A549 (cell line): ENCODE data around the gene APOC3. TPM values are rescaled to one million over a fixed set of nuclear protein-coding genes. Genes with fewer than 3 reads are reported as not detected.

Experiments used
- ATAC-seq, 2 experiments: fragments of 200-7000 bp in 1 of 2; fragments of >200 bp in 1 of 2; cut with Nextera tagmentation in 1 of 2; cut with Tn5 transposase in 1 of 2; 3 replicates each; pipeline versions ENCODE4 v1.8.0 to v1.9.1; 2018 to 2020; ENCODE audit warnings: mild to moderate bottlenecking in 1 of 2, moderate library complexity in 1 of 2
- CTCF ChIA-PET: fragments of 300-600 bp; sonication (Branson Sonifier 250); formaldehyde crosslinking; extraction: SDS; loops from one replicate; lab custom pipeline; 2021; ENCODE audit warnings: antibody characterized with exemption, inconsistent platforms; lab: Yijun Ruan, JAX
- POLR2A ChIA-PET: fragments of 350-600 bp; formaldehyde crosslinking; extraction: SDS; loops from one replicate; lab custom pipeline; 2021; ENCODE audit warnings: antibody characterized with exemption, inconsistent platforms; lab: Yijun Ruan, JAX
- DNase-seq, 2 experiments: peaks; one replicate each; pipeline versions ENCODE4 v3.0.0 to v3.0.0-alpha.2; 2011 to 2016; ENCODE audit warnings: low read depth in 1 of 2, low spot score in 1 of 2
- FAIRE-seq: peaks from 2 replicates; lab custom pipeline; 2011; peaks lifted over from hg19 to GRCh38; lab: Jason Lieb, UNC
- H3K27ac ChIP-seq, 2 experiments: fragments of >200 bp; sonication (Bioruptor Twin); formaldehyde crosslinking; 3 replicates each; pipeline ENCODE4 v1.5.1; 2016 to 2017
- H3K4me1 ChIP-seq: fragments of >200 bp; sonication (Bioruptor Twin); formaldehyde crosslinking; 3 replicates; pipeline ENCODE4 v1.6.1; 2016
- H3K4me2 ChIP-seq: fragments of >200 bp; sonication (Bioruptor Twin); formaldehyde crosslinking; 3 replicates; pipeline ENCODE4 v1.6.1; 2016
- H3K4me3 ChIP-seq: fragments of >200 bp; sonication (Bioruptor Twin); formaldehyde crosslinking; 3 replicates; pipeline ENCODE4 v1.5.1; 2016
- H3K9me3 ChIP-seq: fragments of >200 bp; sonication (Bioruptor Twin); formaldehyde crosslinking; 3 replicates; pipeline ENCODE4 v1.6.1; 2016
- BHLHE40 ChIP-seq: IDR thresholded peaks from 2 replicates; pipeline ENCODE4 v1.6.1; 2012; ENCODE audit warnings: low read depth, low read length, inconsistent platforms
- CBX2 ChIP-seq: fragments of 200-600 bp; sonication (generic); IDR thresholded peaks from 2 replicates; pipeline ENCODE4 v1.6.1; 2016; ENCODE audit warnings: low read depth, mild to moderate bottlenecking, borderline replicate concordance
- CBX8 ChIP-seq: fragments of 200-600 bp; sonication (generic); IDR thresholded peaks from 2 replicates; pipeline ENCODE4 v1.6.1; 2016
- CHD2 ChIP-seq: fragments of 150-350 bp; IDR thresholded peaks from 2 replicates; pipeline ENCODE4 v1.6.1; 2014; ENCODE audit warnings: low read length; ENCODE audit not compliant: partially characterized antibody
- CHD4 ChIP-seq: fragments of 200-600 bp; sonication (generic); IDR thresholded peaks from 2 replicates; pipeline ENCODE4 v1.6.1; 2016; ENCODE audit warnings: antibody characterized with exemption, mild to moderate bottlenecking, borderline replicate concordance
- E2F6 ChIP-seq: IDR thresholded peaks from 2 replicates; pipeline ENCODE4 v1.6.1; 2012; ENCODE audit warnings: low read depth, borderline replicate concordance
- FOSL2 ChIP-seq, 2 experiments: fragments of 450-650 bp in 1 of 2; fragments of >200 bp in 1 of 2; sonication (Bioruptor Twin) in 1 of 2; formaldehyde crosslinking; IDR thresholded peaks; 2 replicates each; pipeline versions ENCODE4 v1.5.0 to v1.6.1; 2016 to 2020; ENCODE audit warnings: mild to moderate bottlenecking in 1 of 2, moderate library complexity in 1 of 2
- HDAC2 ChIP-seq: fragments of 200-600 bp; sonication (generic); IDR thresholded peaks from 2 replicates; pipeline ENCODE4 v1.6.1; 2016
- HEYL ChIP-seq: fragments of 250-450 bp; sonication (Bioruptor Pico); IDR thresholded peaks from 2 replicates; pipeline ENCODE4 v1.8.0; 2021; ENCODE audit warnings: mild to moderate bottlenecking, moderate library complexity
- HOXB5 ChIP-seq: fragments of 250-450 bp; sonication (Bioruptor Pico); IDR thresholded peaks from 2 replicates; pipeline ENCODE4 v1.5.0; 2020; ENCODE audit warnings: mild to moderate bottlenecking, moderate library complexity
- POLR2A ChIP-seq: IDR thresholded peaks from 2 replicates; pipeline ENCODE4 v1.6.1; 2012; ENCODE audit warnings: mild to moderate bottlenecking, low read length
- RAD21 ChIP-seq, 2 experiments: fragments of >200 bp in 1 of 2; sonication (Bioruptor Twin) in 1 of 2; formaldehyde crosslinking in 1 of 2; IDR thresholded peaks in 1 of 2; conservative IDR thresholded peaks in 1 of 2; 2 replicates in 1 of 2; 3 replicates in 1 of 2; pipeline ENCODE4 v1.6.1; 2012 to 2018; ENCODE audit warnings: inconsistent platforms in 1 of 2
- RCOR1 ChIP-seq: fragments of 150-350 bp; IDR thresholded peaks from 2 replicates; pipeline ENCODE4 v1.6.1; 2014; ENCODE audit warnings: antibody characterized with exemption, low read length, low read depth
- ZNF302 ChIP-seq: fragments of 250-450 bp; sonication (Bioruptor Pico); IDR thresholded peaks from 2 replicates; pipeline ENCODE4 v1.9.0; 2021; ENCODE audit warnings: inconsistent platforms, mild to moderate bottlenecking, moderate library complexity
- ZSCAN20 ChIP-seq: fragments of 250-450 bp; sonication (Bioruptor Pico); IDR thresholded peaks from 2 replicates; pipeline ENCODE4 v1.8.0; 2022; ENCODE audit warnings: mild to moderate bottlenecking, moderate library complexity
- WGBS: methylation state at CpG from one replicate; pipeline ENCODE4 v1.1.6; 2017; ENCODE audit errors: missing lambda C conversion rate; 5-methylcytosine and 5-hydroxymethylcytosine counted together
- polyA plus RNA-seq, 4 experiments: library from polyadenylated mRNA; depleted of rRNA in 3 of 4; stranded (reverse); fragments of >200 nt; fragmentation: RNase III in 1 of 4; extraction: RNeasy Plus Mini Kit Qiagen cat#74134 plus additional on column Dnase treatment in 1 of 4; gene quantifications; 2 replicates in 3 of 4; 3 replicates in 1 of 4; pipeline ENCODE4 v1.2.3, GENCODE V29; 2011 to 2017
- TF ChIP-seq, protein P1 (sequence below): fragments of >200 bp; sonication (Bioruptor Twin); formaldehyde crosslinking; IDR thresholded peaks from 3 replicates; pipeline ENCODE4 v1.6.1; 2016
- TF ChIP-seq, protein P2 (sequence below): fragments of 250-450 bp; sonication (Bioruptor Pico); IDR thresholded peaks from 2 replicates; pipeline ENCODE4 v1.5.0; 2020; ENCODE audit warnings: low read depth, mild to moderate bottlenecking, moderate library complexity
- TF ChIP-seq, protein P3 (sequence below): fragments of 200-600 bp; sonication (generic); IDR thresholded peaks from 2 replicates; pipeline ENCODE4 v1.6.1; 2016; ENCODE audit warnings: antibody characterized with exemption, mild to moderate bottlenecking, moderate library complexity

APOC3 gene
- polyA plus RNA-seq, 2 of the 4 experiments (the other 2 are of a cell fraction): not detected

DNA sequence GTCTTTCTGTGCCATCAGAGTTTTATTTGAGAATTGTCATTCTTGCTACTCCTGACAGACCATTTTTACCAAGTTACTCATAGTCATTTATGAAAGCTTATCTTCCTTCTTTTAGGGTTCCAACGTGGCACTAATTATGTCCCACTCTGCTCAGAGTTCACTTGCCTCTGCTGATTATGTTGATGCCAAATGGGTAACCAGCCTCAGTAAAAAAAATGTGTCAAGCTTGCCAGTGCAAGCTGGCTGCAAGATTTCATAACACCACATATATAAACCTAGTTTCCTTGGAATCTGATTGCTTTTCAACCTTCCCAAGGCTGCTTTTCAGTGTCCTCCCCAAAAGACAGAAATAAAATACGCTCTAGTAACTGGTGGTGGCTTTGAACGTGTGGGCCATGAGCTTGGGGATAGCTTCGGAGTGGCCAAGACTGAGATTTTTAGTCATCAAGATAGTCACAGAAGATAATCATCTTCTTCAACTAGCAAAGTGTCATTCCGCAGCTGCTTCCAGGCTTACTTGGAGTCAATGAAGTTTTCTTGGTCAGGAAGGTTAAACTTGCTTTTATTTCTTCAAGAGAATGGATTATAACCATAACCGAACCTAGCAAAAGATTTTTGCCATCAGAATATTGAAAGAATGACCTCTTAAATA, 37.2 kb downstream of the APOC3 start:
- Histone ChIP-seq H3K27ac (no peak overlapping the region), H3K4me2 (no peak overlapping the region), H3K4me3 (no peak overlapping the region), H3K4me1 (no peaks in the 10 kb centered on the region), H3K9me3 (no peaks in the 10 kb centered on the region)
- FAIRE-seq: no peak
- DNase-seq: no peak
- 90% methylated on average over 6 of the region's 6 CpGs for WGBS
- CTCF ChIA-PET: interaction anchor here (0.6 to 1.9 kb wide), 5 partner anchors 13 to 307 kb away, joined by 3 to 9 read pairs (median 4); no protein-coding TSS in a partner anchor
- TF ChIP-seq ZNF302 (CRISPR knock-in tag) (no peak), HOXB5 (CRISPR knock-in tag) (no peak)
- no peak for ATAC-seq
- POLR2A ChIA-PET: no interaction called here

GRCh38 chr11:116867619-116868018, 37.9 kb downstream of the APOC3 start:
- CTCF ChIA-PET: interaction anchor here (1.4 to 1.9 kb wide), 2 partner anchors 14 to 238 kb away, joined by 4 to 7 read pairs; no protein-coding TSS in a partner anchor
- WGBS: 95% methylated on average over 11 of the region's 11 CpGs
- FAIRE-seq (no peak), ATAC-seq (no peak), DNase-seq (no peak)
- POLR2A ChIA-PET: no interaction called here
- no peak overlapping the region for H3K4me2 ChIP-seq
- no peak overlapping the region for H3K4me3 ChIP-seq
- no peaks in the 10 kb centered on the region for H3K4me1 ChIP-seq
- TF ChIP-seq HEYL (CRISPR knock-in tag) (no peak), CHD2 (no peak), POLR2A (no peak), HDAC2 (no peak), CHD4 (no peak), FOSL2 (IDR thresholded peaks at IDR 0.05) (no peak), FOSL2 (CRISPR knock-in tag; IDR thresholded peaks at IDR 0.05) (no peak), ZSCAN20 (CRISPR knock-in tag) (no peak), CBX8 (no peak), RAD21 (conservative IDR thresholded peaks at IDR 0.05 in 1 of 2, IDR thresholded peaks at IDR 0.05 in 1 of 2) (no peak), RCOR1 (no peak), CBX2 (no peak), E2F6 (no peak), BHLHE40 (no peak)
- TF ChIP-seq, protein P1, sequence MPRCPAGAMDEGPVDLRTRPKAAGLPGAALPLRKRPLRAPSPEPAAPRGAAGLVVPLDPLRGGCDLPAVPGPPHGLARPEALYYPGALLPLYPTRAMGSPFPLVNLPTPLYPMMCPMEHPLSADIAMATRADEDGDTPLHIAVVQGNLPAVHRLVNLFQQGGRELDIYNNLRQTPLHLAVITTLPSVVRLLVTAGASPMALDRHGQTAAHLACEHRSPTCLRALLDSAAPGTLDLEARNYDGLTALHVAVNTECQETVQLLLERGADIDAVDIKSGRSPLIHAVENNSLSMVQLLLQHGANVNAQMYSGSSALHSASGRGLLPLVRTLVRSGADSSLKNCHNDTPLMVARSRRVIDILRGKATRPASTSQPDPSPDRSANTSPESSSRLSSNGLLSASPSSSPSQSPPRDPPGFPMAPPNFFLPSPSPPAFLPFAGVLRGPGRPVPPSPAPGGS: no peak
- TF ChIP-seq, protein P2, sequence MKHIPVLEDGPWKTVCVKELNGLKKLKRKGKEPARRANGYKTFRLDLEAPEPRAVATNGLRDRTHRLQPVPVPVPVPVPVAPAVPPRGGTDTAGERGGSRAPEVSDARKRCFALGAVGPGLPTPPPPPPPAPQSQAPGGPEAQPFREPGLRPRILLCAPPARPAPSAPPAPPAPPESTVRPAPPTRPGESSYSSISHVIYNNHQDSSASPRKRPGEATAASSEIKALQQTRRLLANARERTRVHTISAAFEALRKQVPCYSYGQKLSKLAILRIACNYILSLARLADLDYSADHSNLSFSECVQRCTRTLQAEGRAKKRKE (CRISPR knock-in tag): no peak
- TF ChIP-seq, protein P3, sequence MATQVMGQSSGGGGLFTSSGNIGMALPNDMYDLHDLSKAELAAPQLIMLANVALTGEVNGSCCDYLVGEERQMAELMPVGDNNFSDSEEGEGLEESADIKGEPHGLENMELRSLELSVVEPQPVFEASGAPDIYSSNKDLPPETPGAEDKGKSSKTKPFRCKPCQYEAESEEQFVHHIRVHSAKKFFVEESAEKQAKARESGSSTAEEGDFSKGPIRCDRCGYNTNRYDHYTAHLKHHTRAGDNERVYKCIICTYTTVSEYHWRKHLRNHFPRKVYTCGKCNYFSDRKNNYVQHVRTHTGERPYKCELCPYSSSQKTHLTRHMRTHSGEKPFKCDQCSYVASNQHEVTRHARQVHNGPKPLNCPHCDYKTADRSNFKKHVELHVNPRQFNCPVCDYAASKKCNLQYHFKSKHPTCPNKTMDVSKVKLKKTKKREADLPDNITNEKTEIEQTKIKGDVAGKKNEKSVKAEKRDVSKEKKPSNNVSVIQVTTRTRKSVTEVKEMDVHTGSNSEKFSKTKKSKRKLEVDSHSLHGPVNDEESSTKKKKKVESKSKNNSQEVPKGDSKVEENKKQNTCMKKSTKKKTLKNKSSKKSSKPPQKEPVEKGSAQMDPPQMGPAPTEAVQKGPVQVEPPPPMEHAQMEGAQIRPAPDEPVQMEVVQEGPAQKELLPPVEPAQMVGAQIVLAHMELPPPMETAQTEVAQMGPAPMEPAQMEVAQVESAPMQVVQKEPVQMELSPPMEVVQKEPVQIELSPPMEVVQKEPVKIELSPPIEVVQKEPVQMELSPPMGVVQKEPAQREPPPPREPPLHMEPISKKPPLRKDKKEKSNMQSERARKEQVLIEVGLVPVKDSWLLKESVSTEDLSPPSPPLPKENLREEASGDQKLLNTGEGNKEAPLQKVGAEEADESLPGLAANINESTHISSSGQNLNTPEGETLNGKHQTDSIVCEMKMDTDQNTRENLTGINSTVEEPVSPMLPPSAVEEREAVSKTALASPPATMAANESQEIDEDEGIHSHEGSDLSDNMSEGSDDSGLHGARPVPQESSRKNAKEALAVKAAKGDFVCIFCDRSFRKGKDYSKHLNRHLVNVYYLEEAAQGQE: no peak
- H3K27ac ChIP-seq: no peak overlapping the region
- H3K9me3 ChIP-seq: no peaks in the 10 kb centered on the region
